K562 (cell line): ENCODE data around the gene SMARCD2. TPM values are rescaled to one million over a fixed set of nuclear protein-coding genes. Genes with fewer than 3 reads are reported as not detected.

Experiments used
- ATAC-seq: fragments of 200-7000 bp; cut with Tn5 transposase; 3 replicates; pipeline ENCODE4 v1.9.1; 2020; ENCODE audit warnings: moderate library complexity
- BruUV-seq: library from RNA; stranded (reverse); fragments of 400-500 nt; replicated peaks from 2 replicates; lab custom pipeline; 2021; lab: Mats Ljungman, UMichigan
- CTCF ChIA-PET: fragments of 300-600 bp; formaldehyde crosslinking; extraction: SDS; loops from one replicate; lab custom pipeline; 2021; ENCODE audit warnings: low intra/inter-chr PET ratio; lab: Yijun Ruan, JAX
- POLR2A ChIA-PET: fragments of 300-600, 350-650 bp; sonication (Branson Sonifier 250); formaldehyde crosslinking; extraction: SDS; loops from one replicate; lab custom pipeline; 2021; ENCODE audit warnings: antibody characterized with exemption, inconsistent platforms; lab: Yijun Ruan, JAX
- DNase-seq, 4 experiments: peaks; one replicate each; pipeline versions ENCODE4 v3.0.0 to v3.0.0-alpha.2; 2011 to 2018; ENCODE audit warnings: low spot score in 3 of 4, mixed read lengths in 3 of 4; ENCODE audit errors: extremely low read depth in 1 of 4
- FAIRE-seq: peaks from 2 replicates; lab custom pipeline; 2011; peaks lifted over from hg19 to GRCh38; lab: Jason Lieb, UNC
- H2AFZ ChIP-seq: 2 replicates; pipeline ENCODE4 v1.6.0; 2011; ENCODE audit warnings: low read depth, low read length, control low read depth, inconsistent platforms
- H3K27ac ChIP-seq: fragments of 200-600 bp; 3 replicates; pipeline ENCODE4 v1.8.0; 2011; ENCODE audit warnings: low read depth, mild to moderate bottlenecking, control low read depth, inconsistent platforms, low read length, moderate library complexity, mixed read lengths; ENCODE audit errors: extremely low read depth
- H3K27me3 ChIP-seq, 2 experiments: fragments of 300-600 bp in 1 of 2; 2 replicates in 1 of 2; 3 replicates in 1 of 2; pipeline versions ENCODE4 v1.6.0 to v1.8.0; 2011; ENCODE audit warnings: inconsistent platforms in 2 of 2, low read length in 2 of 2, mild to moderate bottlenecking in 1 of 2, mixed read lengths in 1 of 2, moderate library complexity in 1 of 2; ENCODE audit not compliant: control insufficient read depth in 2 of 2, insufficient read depth in 2 of 2
- H3K36me3 ChIP-seq: fragments of 300-600 bp; 3 replicates; pipeline ENCODE4 v1.8.0; 2011; ENCODE audit warnings: mild to moderate bottlenecking, low read length, inconsistent platforms; ENCODE audit not compliant: control insufficient read depth, insufficient read depth
- H3K4me1 ChIP-seq, 2 experiments: fragments of 200-600 bp in 1 of 2; replicated peaks in 1 of 2; 2 replicates in 1 of 2; 3 replicates in 1 of 2; pipeline versions ENCODE4 v1.5.1 to v1.8.0; 2011; ENCODE audit warnings: inconsistent platforms in 2 of 2, low read length in 2 of 2, mild to moderate bottlenecking in 1 of 2, mixed read lengths in 1 of 2, moderate library complexity in 1 of 2; ENCODE audit not compliant: control insufficient read depth in 2 of 2, insufficient read depth in 2 of 2
- H3K4me2 ChIP-seq: 2 replicates; pipeline ENCODE4 v1.6.1; 2011; ENCODE audit warnings: low read length, control low read depth, inconsistent platforms, mixed read lengths; ENCODE audit not compliant: insufficient read depth
- H3K4me3 ChIP-seq: fragments of 200-600 bp; sonication (generic), shearing (Covaris generic); 2 replicates; pipeline ENCODE4 v1.5.1; 2016; ENCODE audit warnings: control low read depth, inconsistent platforms
- H3K79me2 ChIP-seq: fragments of 200-600 bp; 3 replicates; pipeline ENCODE4 v1.8.0; 2011; ENCODE audit warnings: low read length, inconsistent platforms; ENCODE audit not compliant: control insufficient read depth, insufficient read depth
- H3K9ac ChIP-seq, 2 experiments: 2 replicates each; pipeline versions ENCODE4 v1.6.0 to v1.6.1; 2011; ENCODE audit warnings: low read depth in 2 of 2, low read length in 2 of 2, control low read depth in 1 of 2, inconsistent platforms in 1 of 2, mild to moderate bottlenecking in 1 of 2, mixed read lengths in 1 of 2; ENCODE audit not compliant: insufficient read depth in 1 of 2
- H3K9me1 ChIP-seq: one replicate; pipeline ENCODE4 v1.6.0; 2011; ENCODE audit warnings: inconsistent platforms, mild to moderate bottlenecking, low read length, moderate library complexity; ENCODE audit not compliant: control insufficient read depth, insufficient read depth
- H3K9me3 ChIP-seq: replicated peaks from 2 replicates; pipeline ENCODE4 v1.5.1; 2011; ENCODE audit warnings: low read depth, low read length, inconsistent platforms; ENCODE audit not compliant: control insufficient read depth, insufficient read depth
- H4K20me1 ChIP-seq: replicated peaks from 2 replicates; pipeline ENCODE4 v1.6.1; 2011; ENCODE audit warnings: low read length, inconsistent platforms, mixed read lengths; ENCODE audit not compliant: control insufficient read depth, insufficient read depth
- CBFB ChIP-seq: sonication (generic); formaldehyde crosslinking; IDR thresholded peaks from 2 replicates; pipeline ENCODE4 v1.4.0; 2020; ENCODE audit warnings: mild to moderate bottlenecking, missing genetic modification reagents
- ELK3 ChIP-seq: fragments of 450-650 bp; formaldehyde crosslinking; IDR thresholded peaks from 2 replicates; pipeline ENCODE4 v1.4.0; 2020; ENCODE audit warnings: mild to moderate bottlenecking
- FOXM1 ChIP-seq, 2 experiments: fragments of 450-650 bp in 1 of 2; sonication (generic) in 1 of 2; formaldehyde crosslinking in 1 of 2; IDR thresholded peaks; 2 replicates each; pipeline versions ENCODE4 v1.6.1 to v1.9.0; 2017 to 2022; ENCODE audit warnings: low read depth in 2 of 2, mild to moderate bottlenecking in 2 of 2, missing genetic modification reagents in 1 of 2, moderate library complexity in 1 of 2
- GABPB1 ChIP-seq: sonication (generic); formaldehyde crosslinking; IDR thresholded peaks from 2 replicates; pipeline ENCODE4 v1.8.0; 2022; ENCODE audit warnings: mild to moderate bottlenecking, missing genetic modification reagents
- HINFP ChIP-seq: fragments of 450-650 bp; conservative IDR thresholded peaks from 2 replicates; pipeline ENCODE4 v1.6.1; 2016; ENCODE audit warnings: missing genetic modification characterization, low read depth, mild to moderate bottlenecking, control low read depth, missing compliant biosample characterization
- ID3 ChIP-seq, 2 experiments: fragments of 250-450 bp in 1 of 2; fragments of 450-650 bp in 1 of 2; sonication (Bioruptor Pico) in 1 of 2; IDR thresholded peaks; 2 replicates each; pipeline versions ENCODE4 v1.6.1 to v1.8.0; 2016 to 2021; ENCODE audit warnings: mild to moderate bottlenecking in 2 of 2, moderate library complexity in 2 of 2, missing compliant biosample characterization in 1 of 2, missing genetic modification characterization in 1 of 2
- KHSRP ChIP-seq: fragments of 450-650 bp; IDR thresholded peaks from 2 replicates; pipeline ENCODE4 v1.6.1; 2017
- LCOR ChIP-seq: sonication (generic); formaldehyde crosslinking; IDR thresholded peaks from 2 replicates; pipeline ENCODE4 v1.8.0; 2022; ENCODE audit warnings: mild to moderate bottlenecking, missing genetic modification reagents
- LEF1 ChIP-seq: fragments of 450-650 bp; IDR thresholded peaks from 2 replicates; pipeline ENCODE4 v1.6.1; 2016; ENCODE audit warnings: mild to moderate bottlenecking
- MLX ChIP-seq, 2 experiments: fragments of 450-650 bp in 1 of 2; sonication (generic) in 1 of 2; formaldehyde crosslinking; conservative IDR thresholded peaks; 2 replicates each; pipeline versions ENCODE4 v1.4.0 to v1.8.1; 2020 to 2022; ENCODE audit warnings: mild to moderate bottlenecking in 1 of 2, missing genetic modification reagents in 1 of 2
- NFIX ChIP-seq: fragments of 250-450 bp; sonication (Bioruptor Pico); IDR thresholded peaks from 2 replicates; pipeline ENCODE4 v1.4.0; 2020; ENCODE audit warnings: low read depth, mild to moderate bottlenecking, moderate library complexity
- TSC22D4 ChIP-seq: fragments of 450-650 bp; IDR thresholded peaks from 2 replicates; pipeline ENCODE4 v1.6.1; 2016; ENCODE audit warnings: missing genetic modification characterization, missing biosample characterization, control low read depth
- ZBTB26 ChIP-seq: fragments of 450-650 bp; formaldehyde crosslinking; IDR thresholded peaks from 2 replicates; pipeline ENCODE4 v1.4.0; 2022; ENCODE audit warnings: missing genetic modification characterization
- ZNF121 ChIP-seq: sonication (generic); formaldehyde crosslinking; conservative IDR thresholded peaks from 2 replicates; pipeline ENCODE4 v1.8.0; 2022; ENCODE audit warnings: missing genetic modification reagents
- ZNF408 ChIP-seq: fragments of 250-450 bp; sonication (Bioruptor Pico); IDR thresholded peaks from 2 replicates; pipeline ENCODE4 v1.4.0; 2020; ENCODE audit warnings: low read depth, mild to moderate bottlenecking, moderate library complexity
- ZNF589 ChIP-seq: fragments of 200-800 bp; sonication (Bioruptor generic); IDR thresholded peaks from 2 replicates; pipeline ENCODE4 v1.6.1; 2016; ENCODE audit warnings: low read depth, missing genetic modification characterization, missing compliant biosample characterization
- WGBS: fragments of 100-300 bp; shearing (Covaris generic); methylation state at CpG from one replicate; pipeline ENCODE4 v1.1.6; 2016; ENCODE audit warnings: low coverage, mixed read lengths; ENCODE audit not compliant: insufficient coverage; ENCODE audit errors: missing lambda C conversion rate; 5-methylcytosine and 5-hydroxymethylcytosine counted together
- in situ Hi-C: fragments of 300-500 bp; cut with MboI; formaldehyde crosslinking; loops from 4 replicates; pipeline ENCODE4 v1.15.0; 2018; ENCODE audit warnings: inconsistent platforms, mixed read lengths
- intact Hi-C: fragments of 100-400 bp; cut with micrococcal nuclease; formaldehyde crosslinking; loops from 2 replicates; pipeline ENCODE4 v1.14.2; 2022
- polyA plus RNA-seq, 8 experiments: library from polyadenylated mRNA; depleted of rRNA in 4 of 8; stranded (reverse) in 5 of 8; unstranded in 3 of 8; fragments of >200 nt; fragmentation: Nextera tagmentation in 2 of 8; fragmentation: Illumina TruSeq in 1 of 8; extraction: Ambion mirVana in 2 of 8; extraction: Trizol in 1 of 8; gene quantifications; 2 replicates each; pipeline versions ENCODE4 v1.2.1 to v1.2.3, GENCODE V29; 2011 to 2014; ENCODE audit warnings: inconsistent platforms in 1 of 8, missing spikeins in 1 of 8
- total RNA-seq, 7 experiments: library from RNA; depleted of rRNA in 6 of 7; stranded (reverse); fragments of >200 nt in 6 of 7; fragmentation: Illumina TruSeq in 2 of 7; extraction: Trizol in 2 of 7; gene quantifications; 2 replicates each; pipeline versions ENCODE4 v1.2.1 to v1.2.3, GENCODE V29; 2011 to 2021; ENCODE audit warnings: low replicate concordance in 1 of 7

The SMARCD2 gene
- total and polyA plus RNA-seq, 9 of the 15 experiments (the other 6 are each of a cell fraction or from before 2014, with no cell fraction given) = 1.7 to 114 (median 90.3) TPM

GRCh38 chr17:63786117-63786516, 56.4 kb downstream of the SMARCD2 start:
- no peak overlapping the region for H3K4me2 ChIP-seq
- H3K79me2 ChIP-seq = peaks cover 81% of the 10 kb centered on the region
- intact Hi-C loops = no loop called here
- ATAC-seq = no peak
- no peaks in the 10 kb centered on the region for H3K9me1 ChIP-seq
- 100% methylated on average over 1 of the region's 1 CpG for WGBS
- H3K9ac ChIP-seq = no peak overlapping the region
- H2AFZ ChIP-seq = no peak overlapping the region
- no peak for FAIRE-seq
- peaks cover 86% of the 10 kb centered on the region for H3K36me3 ChIP-seq
- no peaks in the 10 kb centered on the region for H3K27me3 ChIP-seq
- H4K20me1 ChIP-seq = no peaks in the 10 kb centered on the region; the same call in 1 of the 2 replicates
- DNase-seq = no peak
- no TSS peak for BruUV-seq
- ChIA-PET POLR2A (interaction anchor here (0.8 to 8.0 kb wide), 5 partner anchors 9 to 40 kb away, joined by 3 to 82 read pairs (median 4); partner anchors contain the start of genes CCDC47 and DDX42), CTCF (no interaction called here)
- in situ Hi-C loops = no loop called here
- H3K4me1 ChIP-seq = no peaks in the 10 kb centered on the region
- no peak overlapping the region for H3K27ac ChIP-seq
- no peaks in the 10 kb centered on the region for H3K9me3 ChIP-seq
- H3K4me3 ChIP-seq = no peak overlapping the region
- TF ChIP-seq ZNF121 (CRISPR knock-in tag) = no peak
- TF ChIP-seq FOXM1 (IDR thresholded peaks at IDR 0.05; ENCODE audit: low read depth) = no peak
- TF ChIP-seq FOXM1 (CRISPR knock-in tag; IDR thresholded peaks at IDR 0.05; ENCODE audit: low read depth) = no peak
- no peak for TF ChIP-seq LCOR (CRISPR knock-in tag)
- TF ChIP-seq HINFP (tag) = no peak
- no peak for TF ChIP-seq ZNF408 (CRISPR knock-in tag)
- TF ChIP-seq ZNF589 = no peak
- no peak for TF ChIP-seq MLX (CRISPR knock-in tag; conservative IDR thresholded peaks at IDR 0.05)
- no peak for TF ChIP-seq KHSRP
- no peak for TF ChIP-seq NFIX
- TF ChIP-seq CBFB (CRISPR knock-in tag) = no peak
- no peak for TF ChIP-seq LEF1
- TF ChIP-seq TSC22D4 (tag) = no peak
- TF ChIP-seq ID3 (CRISPR knock-in tag; IDR thresholded peaks at IDR 0.05) = no peak
- no peak for TF ChIP-seq ID3 (tag; IDR thresholded peaks at IDR 0.05)
- no peak for TF ChIP-seq ELK3
- TF ChIP-seq GABPB1 (CRISPR knock-in tag) = no peak
- no peak for TF ChIP-seq ZBTB26 (CRISPR knock-in tag)
